ENCODE results near the gene SLC35A1.
A peak's percentile ranks its signal among the peaks of the same experiment; 100 is the strongest.
"Not testable (repeated sequence)": the region's sequence is repeated elsewhere in the genome, so short reads cannot be mapped to it uniquely, and the experiment has no call there.

SLC35A1 gene, protein sequence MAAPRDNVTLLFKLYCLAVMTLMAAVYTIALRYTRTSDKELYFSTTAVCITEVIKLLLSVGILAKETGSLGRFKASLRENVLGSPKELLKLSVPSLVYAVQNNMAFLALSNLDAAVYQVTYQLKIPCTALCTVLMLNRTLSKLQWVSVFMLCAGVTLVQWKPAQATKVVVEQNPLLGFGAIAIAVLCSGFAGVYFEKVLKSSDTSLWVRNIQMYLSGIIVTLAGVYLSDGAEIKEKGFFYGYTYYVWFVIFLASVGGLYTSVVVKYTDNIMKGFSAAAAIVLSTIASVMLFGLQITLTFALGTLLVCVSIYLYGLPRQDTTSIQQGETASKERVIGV

DNA sequence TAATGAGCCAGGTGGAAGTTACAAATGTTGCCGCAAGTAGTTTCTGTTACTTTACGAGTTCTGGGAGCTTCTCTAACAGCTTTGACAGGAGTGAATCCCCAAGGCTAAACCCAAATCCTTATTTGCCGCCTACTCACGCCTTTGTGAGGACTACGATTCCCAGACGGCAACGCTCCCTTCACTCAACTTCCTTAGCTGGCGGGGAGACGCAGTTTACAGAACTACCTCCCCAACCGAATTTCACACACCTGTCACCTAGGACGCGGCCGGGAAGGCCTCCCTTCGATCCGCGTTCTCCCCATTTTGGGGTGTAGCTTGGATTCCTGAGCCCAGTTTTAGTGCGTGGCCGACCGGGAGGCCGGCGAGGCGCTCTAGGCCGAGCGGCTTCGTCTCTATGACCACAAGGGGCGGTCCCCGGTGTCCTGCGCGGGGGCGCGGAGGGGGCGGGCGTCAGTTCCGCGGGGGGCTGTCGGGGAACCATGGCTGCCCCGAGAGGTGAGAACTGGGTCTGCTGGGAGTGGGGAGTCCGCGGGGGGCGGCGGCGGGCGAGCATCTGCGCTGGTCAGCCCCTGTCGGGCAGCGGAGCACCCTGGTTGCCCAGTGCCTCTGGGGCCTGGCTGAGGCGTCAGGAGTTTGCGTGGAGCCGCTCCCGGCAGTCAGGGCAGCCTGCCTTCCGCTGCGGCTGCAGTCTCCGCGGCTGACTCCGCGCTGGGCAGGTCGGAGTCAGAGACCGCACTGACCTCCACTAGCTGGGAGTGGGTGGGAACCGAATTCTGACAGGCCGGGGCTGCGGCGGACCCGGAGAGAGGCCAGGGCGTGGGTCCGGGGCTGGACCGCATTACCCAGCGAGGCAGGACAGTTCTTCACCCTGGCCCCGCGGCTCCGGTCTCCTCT is at the start of gene SLC35A1:
Gene SLC35A1, plus strand, starts transcription at position 450 of the 894 bp plus-strand sequence. Its CDS starts 30 bp downstream, at position 480.
- DNase-seq (ENCODE audit: low read depth): peak; percentile 82

DNA sequence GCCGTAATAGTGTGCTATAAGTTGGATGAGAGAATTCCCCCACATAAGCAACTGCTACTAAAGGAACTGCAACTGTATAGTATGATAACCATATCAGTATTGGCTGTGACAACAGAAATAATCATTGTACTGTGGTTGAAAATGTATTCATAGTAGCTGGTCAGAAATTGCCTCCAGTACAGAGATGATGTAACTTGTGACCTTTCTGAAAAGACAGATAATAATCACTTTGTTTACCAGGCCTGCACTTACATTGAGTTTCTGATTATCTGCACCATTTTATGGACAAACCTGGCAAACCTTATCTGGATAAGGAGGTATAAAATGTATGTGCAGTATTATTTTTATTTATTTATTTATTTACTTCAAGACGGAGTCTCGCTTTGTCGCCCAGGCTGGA is 46.0 kb upstream of the SLC35A1 start:
- no peak for DNase-seq (ENCODE audit: low read depth)

DNA sequence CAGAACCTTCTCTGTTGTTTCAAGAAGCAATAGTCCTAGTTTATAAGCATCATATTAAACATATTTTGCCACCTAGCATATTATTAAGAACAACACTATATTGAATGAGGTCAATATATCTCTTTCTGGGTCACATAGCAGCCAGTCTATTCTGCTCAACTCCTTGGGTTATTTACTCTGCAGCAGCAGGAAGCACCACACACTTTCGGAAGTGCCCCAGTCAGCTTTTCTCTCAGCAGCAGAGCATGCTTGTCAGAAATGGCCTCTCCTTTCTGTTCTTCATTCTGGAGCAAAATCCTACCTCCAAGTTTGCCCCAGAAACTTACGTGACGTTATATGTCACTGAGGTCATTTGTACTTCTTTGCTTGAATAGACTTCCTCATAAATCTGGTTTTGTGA is 42.3 kb upstream of the SLC35A1 start:
- DNase-seq (ENCODE audit: low read depth): no peak

DNA sequence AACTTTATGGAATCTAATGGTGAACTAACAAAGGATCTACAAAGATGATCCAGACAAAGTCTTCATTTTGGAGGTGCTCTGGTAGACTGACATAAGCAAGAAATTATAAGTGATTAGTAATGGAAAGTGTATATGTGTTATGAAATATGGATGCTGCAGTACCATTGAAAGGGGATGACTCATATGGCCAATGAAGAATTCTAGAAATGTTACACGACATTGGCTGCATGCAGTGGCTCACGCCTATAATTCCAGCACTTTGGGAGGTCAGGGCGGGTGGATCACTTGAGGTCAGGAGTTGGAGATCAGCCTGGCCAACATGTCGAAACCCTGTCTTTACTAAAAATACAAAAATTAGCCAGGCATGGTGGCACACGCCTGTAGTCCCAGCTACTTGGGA is 41.5 kb upstream of the SLC35A1 start:
- DNase-seq (ENCODE audit: low read depth): no peak

DNA sequence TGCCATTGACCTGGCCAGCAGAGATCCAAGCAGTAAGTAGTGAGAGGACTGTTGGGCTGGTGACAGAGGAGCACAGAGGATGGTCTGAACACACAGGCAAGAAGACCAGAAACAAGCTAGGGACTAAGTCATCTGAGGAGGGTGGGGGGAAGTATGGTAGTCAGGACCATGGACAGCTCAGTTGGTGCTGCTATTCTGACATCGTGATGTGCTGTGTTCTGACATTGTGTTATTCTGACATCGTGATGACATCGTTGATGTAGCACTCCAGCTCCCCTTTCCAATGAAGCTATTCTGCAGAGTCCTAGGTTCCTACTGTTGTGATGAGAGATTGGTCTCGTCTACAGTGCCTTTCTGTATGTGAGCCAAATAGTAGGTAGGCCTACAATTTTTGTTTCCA is 36.3 kb upstream of the SLC35A1 start:
- DNase-seq (ENCODE audit: low read depth): no peak

DNA sequence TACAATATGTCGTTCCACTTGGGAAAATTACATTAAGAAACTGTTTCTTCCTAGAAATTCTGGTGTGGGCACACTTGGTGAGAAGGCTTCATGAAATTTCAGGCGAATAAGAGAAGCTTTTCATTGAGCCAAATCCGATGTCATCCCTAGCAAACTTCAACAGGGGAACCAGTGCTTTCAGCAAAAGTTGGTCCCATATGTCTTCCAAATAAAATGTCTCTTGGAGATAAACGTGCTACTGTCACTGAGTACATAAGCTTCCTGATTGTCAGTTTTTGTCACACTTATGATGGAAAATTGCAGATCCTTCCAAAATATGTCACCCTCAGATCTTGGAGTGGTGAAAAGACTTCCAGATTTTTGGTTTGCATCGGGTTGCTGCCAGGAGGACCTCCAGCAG is 31.1 kb upstream of the SLC35A1 start:
- DNase-seq (ENCODE audit: low read depth): no peak

DNA sequence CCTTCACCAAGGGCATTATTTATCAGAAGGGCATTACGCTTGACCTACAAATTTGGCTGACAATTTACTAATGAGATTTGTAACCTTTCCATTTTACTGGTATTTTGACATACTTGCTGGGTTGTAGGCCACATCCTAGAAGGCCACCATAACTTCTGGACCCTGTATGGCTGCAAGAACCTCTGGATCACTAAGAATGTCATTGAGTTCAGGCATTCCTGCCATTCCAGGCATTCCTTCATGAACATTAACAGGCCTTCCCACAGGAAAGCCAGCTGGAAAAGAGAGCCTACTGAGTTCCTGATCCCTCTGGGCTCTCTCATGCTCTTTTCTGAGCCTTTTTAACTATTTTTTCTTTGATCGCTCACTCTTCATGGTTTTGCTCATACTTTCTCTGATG is 28.4 kb upstream of the SLC35A1 start:
- DNase-seq (ENCODE audit: low read depth): no peak

DNA sequence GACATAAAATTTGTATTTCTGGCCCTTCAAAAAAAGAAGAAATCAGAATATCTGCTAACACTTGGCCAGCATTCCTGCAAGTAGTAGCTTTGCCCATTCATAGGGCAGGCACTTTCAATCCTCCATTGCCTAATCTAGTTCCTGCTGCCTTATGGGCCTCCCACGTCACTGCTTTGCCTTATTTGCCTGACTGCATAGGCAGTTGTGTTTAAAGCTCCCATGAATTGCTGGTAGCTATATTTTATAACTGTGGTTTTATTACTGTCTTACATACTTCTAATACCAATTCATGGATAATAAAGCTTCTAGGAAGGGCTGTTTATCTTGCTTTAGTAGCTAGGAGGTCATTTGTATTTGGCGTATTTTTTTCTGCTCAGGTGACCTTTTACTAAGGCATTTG is 7.7 kb upstream of the SLC35A1 start:
- no peak for DNase-seq (ENCODE audit: low read depth)

DNA sequence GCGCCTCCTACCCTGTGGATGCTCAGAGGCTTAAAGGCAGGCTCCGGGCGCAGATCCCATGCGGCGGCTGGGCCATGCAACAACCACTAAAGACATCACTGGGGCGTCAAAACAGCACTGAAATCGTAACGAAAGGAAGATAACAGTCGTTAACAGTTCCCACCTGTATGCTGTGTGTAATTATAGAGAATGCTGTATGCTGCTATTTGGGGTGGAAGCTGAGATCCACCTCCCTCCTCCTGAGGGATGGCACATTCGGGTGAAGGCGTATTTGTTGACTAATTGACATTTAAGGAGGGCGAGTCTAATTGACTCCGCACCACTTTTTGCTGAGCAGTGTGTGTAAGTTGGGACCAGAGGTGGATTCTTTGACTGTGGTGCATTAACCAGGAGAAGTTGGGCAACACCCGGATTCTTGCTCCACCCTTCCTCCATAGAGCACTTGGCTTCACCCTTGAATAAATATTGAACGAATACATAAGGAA is 687 bp downstream of the SLC35A1 start:
- no peak for DNase-seq (ENCODE audit: low read depth)

DNA sequence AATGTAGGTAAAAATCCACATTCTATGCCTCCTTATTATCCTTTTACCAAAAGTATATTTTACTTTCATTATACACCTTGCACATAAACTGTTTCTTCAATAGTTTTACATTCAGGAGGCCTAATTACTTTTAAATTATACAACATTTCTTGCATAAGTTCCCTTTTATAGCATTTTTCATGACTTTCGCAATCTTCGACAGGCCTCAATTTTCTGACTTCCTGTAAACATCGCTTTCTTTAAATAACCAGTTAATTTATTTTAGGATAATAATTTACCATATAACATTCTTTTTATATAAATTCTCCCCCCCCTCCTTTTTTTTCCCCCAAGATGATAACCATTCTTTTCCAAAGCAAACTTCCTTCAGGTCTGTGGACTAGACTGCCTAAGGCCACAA is 9.2 kb downstream of the SLC35A1 start:
- DNase-seq (ENCODE audit: low read depth): no peak

DNA sequence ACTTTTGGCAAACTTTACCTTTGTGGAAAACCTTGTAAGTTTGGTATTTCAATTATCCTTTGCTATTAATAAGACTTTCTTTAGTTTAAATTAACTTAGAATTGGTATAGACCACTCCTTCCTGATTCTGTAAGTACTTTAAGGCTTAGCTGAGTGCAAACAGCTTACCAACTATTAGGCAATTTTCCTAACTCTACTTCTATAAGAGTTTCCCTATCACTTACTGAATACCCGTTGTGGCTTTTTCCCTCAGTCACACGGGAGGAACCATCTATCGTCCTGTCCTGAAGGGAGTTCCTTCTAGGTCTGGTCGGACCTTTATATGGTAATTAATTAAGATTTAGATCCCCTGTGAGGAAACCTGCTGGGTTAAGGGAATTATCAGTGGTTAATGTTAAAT is 9.6 kb downstream of the SLC35A1 start:
- no peak for DNase-seq (ENCODE audit: low read depth)

DNA sequence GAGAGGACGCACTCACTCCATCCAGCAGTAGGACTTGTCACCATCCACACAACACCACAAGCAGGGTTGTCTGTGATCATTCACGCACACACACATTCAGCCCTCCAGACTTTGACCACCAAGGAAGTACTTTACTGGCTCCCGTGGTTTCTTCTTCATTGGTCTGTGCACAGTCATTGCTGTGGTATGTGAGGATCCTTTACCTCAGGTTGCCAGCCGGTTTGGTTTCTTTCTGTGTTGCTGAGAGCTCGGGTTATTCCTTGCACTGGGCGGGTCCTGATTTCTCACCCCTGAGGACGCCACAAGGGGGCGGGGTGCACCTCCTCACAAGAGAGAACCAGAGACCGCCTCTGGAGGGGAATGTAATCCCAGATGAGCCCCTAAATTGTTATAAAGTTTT is 11.2 kb downstream of the SLC35A1 start:
- no peak for DNase-seq (ENCODE audit: low read depth)

DNA sequence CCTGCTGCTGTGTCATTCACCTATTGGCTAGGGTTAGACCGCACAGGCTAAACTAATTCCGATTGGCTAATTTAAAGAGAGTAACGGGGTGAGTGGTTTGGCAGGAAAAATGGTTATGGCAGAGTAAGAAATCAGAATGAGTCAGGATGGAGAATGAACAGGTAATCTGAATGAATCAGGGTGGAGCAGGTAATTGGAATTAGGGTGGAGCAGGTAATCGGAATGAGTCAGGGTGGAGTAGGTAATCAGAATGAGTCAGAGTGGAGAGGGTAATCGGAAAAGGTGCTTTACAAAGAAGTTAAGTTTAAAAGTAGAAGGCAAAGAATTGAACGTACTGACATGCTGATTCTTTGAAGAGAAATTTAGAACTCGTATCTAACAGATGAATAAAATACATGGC is 11.7 kb downstream of the SLC35A1 start:
- no peak for DNase-seq (ENCODE audit: low read depth)

DNA sequence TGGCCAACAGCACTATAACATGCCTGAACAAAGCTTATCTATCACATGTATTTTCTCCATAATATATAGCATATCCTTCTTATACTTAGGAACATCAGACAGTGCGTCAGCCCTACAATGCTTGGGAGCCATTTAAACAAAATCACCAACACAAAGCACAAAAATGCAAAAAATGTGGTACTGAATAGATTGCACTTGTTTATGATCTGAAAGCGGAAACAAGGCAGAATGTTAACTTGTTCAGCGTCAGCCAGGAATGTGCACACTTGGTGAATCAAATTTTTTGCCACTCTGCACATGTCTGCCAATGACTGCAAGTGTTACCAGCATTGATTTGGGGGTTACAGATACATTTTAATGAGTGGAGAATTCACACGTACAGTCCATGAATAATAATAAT is 14.8 kb downstream of the SLC35A1 start:
- DNase-seq (ENCODE audit: low read depth): no peak

DNA sequence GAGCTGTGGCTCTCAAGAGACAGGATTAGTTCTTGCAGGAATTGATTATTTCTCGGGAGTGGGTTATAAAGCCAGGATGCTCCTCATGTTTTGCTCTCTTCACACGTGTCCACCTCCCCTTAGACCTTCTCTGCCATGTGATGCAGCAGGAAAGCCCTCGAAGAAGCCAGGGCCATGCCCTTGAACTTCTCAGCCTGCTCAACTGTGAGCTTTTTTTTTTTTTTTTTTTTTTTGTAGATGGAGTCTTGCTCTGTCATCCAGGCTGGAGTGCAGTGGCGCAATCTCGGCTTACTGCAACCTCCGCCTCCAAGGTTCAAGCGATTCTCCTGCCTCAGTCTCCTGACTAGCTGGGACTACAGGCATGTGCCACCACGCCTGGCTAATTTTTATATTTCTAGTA is 16.6 kb downstream of the SLC35A1 start:
- not testable (repeated sequence) for DNase-seq (ENCODE audit: low read depth)

DNA sequence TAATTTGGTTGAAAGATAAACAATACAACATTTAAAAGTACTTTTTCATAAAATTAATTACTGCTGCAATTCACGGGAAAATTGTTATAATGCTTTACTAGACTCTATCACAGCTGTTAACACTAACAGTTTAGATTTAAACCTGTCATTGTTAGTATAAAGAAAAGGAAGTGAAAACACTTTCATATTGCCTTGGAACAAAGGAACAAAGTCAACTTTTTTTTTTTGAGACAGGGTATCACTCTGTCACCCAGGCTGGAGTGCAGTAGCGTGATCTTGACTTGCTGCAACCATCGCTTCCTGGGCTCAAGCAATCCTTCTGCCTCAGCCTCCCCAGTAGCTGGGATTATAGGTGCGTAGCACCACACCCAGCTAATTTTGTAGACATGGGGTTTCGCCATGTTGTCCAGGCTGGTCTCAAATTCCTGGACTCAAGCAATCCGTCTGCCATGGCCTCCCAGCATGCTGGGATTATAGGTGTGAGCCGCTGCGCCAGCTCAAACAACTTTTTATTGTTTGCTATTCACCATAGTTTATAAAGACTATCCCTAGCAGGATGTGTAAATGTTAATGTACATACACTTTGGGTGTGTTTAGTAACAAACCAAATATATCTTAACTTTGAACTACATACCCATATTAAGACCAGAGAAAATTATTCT is 22.1 kb downstream of the SLC35A1 start:
- DNase-seq (ENCODE audit: low read depth): no peak

DNA sequence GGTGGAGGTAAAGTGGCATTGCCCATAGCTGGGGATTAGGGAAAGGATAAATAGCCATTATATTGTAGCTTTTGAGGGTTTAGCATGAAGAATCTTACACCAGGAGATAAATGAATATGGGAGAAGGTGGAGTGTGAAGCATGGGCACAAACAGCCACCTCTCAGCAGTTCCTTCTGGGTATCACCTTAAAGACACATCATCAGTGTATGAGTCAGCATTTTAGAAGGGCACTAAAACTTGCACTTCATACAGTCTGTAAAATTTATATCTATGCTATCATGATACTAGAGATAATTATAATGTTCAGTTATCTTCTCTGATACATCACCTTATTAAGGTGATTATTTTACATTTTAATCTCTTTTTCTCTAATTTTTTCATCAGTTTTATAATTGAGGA is 25.3 kb downstream of the SLC35A1 start:
- DNase-seq (ENCODE audit: low read depth): no peak

DNA sequence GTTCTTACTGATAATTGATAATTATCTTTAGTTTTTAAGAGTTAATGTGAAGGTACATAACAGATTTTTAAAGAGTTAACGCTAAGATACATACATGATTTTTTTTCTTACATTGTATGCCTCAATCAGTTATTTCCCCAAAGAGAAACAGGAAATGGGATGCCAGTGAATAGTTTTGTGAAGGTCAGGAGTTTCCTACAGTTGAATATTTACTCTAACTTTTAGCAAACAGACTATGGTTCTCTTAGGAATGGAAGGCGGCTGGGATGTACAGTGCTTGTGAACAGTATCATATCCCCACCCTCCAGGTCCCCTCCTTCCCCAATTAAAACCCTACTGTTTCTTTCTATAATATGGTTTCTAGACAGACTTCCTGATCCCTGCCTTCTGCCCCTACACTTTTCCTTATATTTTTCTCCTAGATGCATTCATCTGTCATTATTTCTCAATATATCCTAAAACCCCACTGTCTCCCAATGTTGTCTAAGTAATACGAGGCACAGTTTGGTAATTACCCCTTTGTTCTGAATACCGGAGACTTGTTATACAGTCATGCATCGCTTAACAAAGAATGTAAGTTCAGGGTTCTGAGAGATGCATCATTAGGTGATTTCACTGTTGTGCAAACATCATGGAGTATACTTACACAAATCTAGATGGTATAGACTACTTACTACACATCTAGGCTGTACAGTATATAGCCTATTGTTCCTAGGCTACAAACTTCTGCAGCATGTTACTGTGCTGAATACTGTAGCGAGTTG is 29.2 kb downstream of the SLC35A1 start:
- DNase-seq (ENCODE audit: low read depth): no peak

DNA sequence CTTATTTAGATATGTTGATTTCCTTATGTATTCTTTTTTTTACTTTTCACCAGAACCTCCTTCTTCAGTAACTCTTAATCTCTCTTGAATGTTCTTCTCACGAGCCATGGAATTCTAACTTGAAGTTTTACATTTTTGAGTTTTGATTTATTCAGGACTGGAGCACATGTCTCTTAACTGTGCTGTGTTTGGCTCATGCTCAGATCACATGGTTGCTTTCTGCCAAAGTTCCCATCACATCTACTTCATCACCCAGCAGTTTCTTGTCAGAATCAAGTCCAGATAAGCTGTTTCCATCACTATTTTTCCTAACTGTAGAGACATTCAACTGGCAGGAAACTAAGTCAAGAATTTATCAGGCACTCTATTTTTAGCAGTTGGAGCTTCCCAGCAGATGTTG is 31.7 kb downstream of the SLC35A1 start:
- no peak for DNase-seq (ENCODE audit: low read depth)

DNA sequence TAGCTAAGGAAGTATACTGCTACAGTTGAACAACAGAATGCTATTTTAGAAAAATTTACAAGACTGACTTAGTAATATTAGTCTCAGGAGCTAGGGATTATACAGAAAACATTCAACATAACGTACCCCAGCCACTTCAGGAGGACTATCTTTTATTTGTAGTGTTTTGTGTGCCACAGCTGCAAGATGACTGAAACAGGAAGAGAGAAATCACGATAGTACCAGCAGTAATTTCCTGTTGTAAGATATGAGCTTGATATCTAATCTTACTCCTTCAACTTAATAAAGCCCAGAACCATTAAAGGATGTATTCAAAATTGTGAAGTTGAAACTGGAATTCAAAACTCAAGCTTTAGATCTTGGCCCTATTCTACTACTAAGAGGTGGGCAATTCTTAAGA is 42.1 kb downstream of the SLC35A1 start:
- no peak for DNase-seq (ENCODE audit: low read depth)

DNA sequence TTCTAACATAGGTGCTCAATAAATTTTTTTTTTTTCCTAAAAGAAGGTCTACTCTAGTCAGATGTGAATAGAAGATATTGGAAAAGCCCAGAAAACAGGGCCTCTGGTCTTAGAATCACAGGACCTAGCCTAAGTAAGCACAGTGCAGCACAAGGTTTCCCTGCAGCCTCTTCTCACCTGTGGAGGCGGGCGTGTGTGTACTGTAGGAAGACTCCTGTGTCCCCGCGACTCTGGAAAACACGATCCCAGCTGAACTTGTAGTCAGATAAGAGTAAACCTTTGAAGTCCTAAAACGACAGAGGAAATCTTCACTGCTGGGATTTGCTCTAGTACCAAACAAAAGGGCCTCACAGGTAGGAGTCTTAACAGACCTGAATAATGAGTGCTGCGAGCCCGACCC is 45.7 kb downstream of the SLC35A1 start:
- no peak for DNase-seq (ENCODE audit: low read depth)

DNA sequence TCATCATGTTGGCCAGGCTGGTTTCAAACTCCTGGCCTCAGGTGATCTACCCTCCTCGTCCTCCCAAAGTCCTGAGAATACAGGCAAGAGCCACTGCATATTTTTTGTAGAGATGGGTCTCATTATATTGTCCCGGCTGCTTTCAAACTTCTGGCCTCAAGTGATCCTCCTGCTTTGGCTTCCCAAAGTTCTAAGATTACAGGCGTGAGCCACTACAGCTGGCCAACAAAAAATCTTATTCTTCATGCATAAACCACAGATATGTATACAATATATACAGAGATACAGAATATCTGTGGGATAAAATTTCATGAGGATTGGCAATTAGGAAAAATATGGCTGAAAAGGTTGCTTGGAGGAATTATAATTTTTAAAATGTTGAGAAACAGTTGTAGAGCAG is 49.9 kb downstream of the SLC35A1 start:
- DNase-seq (ENCODE audit: low read depth): no peak
